ENCODE results near the gene TBL1Y.
"Not testable (repeated sequence)": the region's sequence is repeated elsewhere in the genome, so short reads cannot be mapped to it uniquely, and the experiment has no call there.

TBL1Y gene

DNA sequence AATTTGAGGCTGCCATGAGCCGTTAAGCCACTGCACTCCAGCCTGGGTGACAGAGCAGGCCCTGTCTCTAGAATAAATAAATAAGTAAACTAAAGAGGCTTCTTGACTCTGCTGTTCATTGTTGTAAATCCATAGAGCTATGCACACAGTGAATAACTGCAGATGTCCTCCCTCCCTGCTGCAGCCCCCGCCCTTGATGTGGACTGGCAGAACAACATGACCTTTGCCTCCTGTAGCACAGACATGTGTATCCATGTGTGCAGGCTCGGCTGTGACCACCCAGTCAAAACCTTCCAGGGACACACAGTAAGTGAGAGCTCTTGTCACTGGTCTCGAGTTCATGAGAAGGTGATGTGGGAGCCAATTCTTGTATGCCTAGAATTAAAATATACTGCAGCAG, 170.1 kb downstream of the TBL1Y start:
- not testable (repeated sequence) for DNase-seq (ENCODE audit: low read depth in 2 of 2)

DNA sequence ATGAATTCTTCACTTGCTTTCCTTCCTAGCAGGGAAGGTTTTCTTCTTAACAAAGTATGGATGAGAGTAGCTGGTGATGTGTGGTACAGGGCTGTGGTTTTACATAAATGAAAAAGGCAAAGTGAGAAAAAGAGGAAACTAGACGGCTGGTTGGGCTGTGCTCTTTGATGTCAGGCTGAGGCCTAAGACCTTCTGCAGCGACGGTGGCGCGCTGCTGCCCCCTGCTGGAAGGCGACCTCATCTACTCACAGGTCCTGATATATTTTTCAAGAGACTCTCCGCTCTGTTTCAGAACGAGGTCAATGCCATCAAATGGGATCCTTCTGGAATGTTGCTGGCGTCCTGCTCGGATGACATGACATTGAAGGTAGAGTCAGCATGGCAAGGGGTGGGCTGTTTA, 175.1 kb downstream of the TBL1Y start:
- peak in 1 of 2 donors; percentile 31 for DNase-seq (ENCODE audit: low read depth in 2 of 2)

DNA sequence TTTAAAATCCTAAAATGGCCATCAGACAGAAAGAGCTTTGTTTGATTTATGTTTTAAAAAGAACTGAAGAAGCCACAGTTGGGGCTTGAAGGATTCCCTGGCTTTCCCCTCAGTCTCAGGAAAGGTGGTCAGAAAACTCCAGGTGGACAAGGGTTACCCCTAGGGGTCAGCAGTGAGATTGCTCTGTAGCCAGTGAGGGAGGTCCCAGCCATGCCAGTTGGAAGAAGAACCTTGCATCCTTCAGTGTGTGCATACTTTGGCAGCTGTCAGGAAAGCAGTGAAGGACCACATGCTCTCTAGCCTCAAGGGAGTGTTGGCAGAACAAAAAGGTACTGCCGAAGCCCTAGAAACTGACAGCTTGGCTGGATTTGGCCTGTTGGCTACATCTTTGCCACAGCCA, 182.3 kb downstream of the TBL1Y start:
- DNase-seq (ENCODE audit: low read depth in 2 of 2) = no peak

DNA sequence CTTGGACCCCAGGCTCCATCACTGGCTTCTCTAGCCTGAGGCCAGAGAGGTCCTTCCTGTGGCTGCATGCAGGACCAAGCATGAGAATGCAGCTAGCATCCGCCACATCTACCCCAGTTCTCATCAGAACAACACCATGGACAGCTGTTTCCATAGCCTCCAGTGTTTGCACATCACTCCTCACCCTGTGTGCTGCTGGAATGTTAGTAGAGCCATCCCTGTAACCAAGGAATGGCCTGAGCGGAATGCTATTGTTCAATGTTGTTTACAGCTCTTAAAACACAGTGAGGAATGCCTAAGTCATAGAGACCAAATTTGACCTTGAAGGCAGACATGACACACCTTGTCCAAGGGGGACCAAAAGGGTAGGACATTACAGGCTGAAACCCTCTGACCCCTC, 183.9 kb downstream of the TBL1Y start:
- no peak for DNase-seq (ENCODE audit: low read depth in 2 of 2)

DNA sequence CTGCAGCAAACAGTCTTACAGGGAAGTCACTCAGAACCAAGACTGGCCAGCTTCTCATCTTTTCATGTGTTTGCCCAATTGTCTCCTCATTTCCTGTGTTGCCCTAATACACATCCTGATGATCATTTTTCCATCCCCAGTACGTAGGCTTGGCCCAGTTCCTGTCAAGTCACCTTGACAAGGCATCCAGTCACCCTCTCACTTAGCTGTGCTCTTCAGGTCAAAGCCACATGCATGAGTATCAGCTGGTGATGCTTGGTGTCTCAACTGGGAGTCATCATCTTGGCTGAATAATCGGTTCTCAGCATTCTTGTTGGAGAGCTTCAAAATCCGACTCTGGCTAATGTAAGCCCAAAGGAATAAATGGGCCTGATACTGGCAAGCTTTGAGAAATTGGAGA, 186.5 kb downstream of the TBL1Y start:
- no peak for DNase-seq (ENCODE audit: low read depth in 2 of 2)

DNA sequence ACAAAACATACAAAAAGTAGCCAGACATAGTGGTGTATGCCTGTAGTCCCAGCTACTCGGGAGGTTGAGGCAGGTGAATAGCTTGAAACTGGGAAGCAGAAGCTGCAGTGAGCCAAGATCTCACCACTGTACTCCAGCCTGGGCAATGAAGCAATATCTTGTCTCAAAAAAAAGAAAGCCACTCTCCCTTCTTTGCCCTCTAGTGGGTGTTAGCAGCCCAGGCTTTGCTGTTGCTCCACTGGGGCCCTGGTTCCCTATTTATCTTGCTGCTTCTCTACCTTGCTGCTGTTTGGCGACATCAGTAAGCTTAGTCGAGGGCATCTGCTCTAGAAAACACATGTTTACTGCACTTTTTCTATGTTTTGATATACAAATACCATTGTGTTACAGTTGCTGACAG, 189.2 kb downstream of the TBL1Y start:
- no peak for DNase-seq (ENCODE audit: low read depth in 2 of 2)

DNA sequence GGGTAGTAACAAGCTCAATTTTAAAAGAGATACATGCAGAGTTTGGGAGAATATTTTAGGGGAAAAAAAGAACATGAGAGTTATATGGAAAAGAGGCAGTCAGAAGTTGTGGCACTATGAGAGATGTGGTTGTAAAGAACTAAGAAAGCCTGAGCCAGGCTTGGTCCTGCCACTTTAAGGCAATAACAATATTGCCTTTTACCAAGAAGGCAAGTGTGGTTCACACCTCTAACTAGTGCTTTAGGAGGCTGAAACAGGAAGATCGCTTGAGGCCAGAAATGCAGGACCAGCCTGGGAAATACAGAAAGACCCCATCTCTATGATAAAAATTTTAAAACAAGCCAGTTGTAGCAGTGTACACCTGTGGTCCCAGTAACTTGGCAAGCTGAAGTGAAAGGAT, 192.2 kb downstream of the TBL1Y start:
- no peak for DNase-seq (ENCODE audit: low read depth in 2 of 2)

DNA sequence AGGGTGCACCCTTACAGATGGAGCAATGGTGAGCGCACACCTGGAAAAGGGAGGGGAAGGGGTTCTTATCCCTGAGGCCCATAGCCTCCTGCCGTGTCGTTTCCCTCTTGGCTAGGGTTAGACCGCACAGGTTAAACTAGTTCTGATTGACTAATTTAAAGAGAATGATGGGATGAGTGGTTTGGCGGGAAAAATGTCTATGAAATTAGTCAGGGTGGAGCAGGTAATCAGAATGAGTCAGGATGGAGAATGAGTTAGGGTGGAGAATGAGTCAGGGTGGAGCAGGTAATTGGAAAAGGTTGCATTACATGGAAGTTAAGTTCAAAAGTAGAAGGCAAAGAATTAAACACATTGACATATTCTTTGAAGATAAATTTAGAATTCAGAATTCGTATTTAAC, 196.7 kb downstream of the TBL1Y start:
- no peak for DNase-seq (ENCODE audit: low read depth in 2 of 2)

DNA sequence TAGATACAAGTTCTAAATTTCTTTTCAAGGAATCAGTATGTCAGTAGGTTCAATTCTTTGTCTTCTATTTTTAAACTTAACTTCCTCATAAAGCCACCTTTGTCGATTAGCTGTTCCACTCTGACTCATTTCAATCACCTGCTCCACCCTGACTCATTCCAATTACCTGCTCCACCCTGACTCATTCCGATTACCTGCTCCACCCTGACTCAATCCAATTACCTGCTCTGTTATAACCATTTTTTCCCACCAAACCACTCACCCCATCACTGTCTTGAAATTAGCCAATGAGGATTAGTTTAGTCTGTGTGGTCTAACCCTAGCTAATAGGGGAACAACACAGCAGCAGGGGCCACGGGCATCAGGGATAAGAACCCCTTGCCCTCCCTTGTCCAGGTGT, 199.6 kb downstream of the TBL1Y start:
- DNase-seq (ENCODE audit: low read depth in 2 of 2) = no peak

DNA sequence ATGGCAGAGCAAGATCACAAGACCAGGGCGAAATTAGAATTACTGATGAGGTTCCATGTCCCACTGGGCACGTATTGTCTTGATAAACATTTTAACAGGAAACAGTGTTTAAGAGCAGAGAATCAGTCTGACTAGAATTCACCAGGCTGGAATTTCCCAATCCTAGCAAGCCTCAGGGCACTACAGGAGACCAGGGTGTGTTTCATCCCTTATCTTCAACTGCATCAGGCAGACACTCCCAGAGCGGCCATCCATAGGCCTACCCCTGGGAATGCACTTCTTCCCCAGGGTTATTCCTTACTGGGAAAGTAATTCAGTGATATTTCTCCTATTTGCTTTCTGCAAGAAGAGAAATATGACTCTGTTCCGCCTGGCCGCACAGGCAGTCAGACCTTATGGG, 205.4 kb downstream of the TBL1Y start:
- DNase-seq (ENCODE audit: low read depth in 2 of 2) = no peak

DNA sequence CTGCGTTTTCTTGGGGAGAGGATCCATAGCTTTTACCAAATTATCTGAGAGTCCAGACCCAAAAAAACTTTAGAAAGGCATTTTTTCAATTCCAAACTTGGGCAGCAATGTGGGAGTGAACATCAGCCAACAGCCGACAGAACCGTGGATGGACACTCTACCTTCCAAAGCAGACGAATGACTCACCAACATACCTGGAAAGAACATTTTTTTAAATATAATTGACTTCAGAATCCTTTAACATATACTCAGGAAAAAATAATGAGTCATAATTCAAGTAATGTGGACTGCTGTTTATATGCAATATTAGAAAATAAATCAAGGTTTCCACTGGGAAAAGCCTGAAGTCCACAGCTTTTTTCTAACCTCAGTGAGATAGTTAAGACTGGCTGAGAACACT, 211.7 kb downstream of the TBL1Y start:
- DNase-seq (ENCODE audit: low read depth in 2 of 2) = no peak

DNA sequence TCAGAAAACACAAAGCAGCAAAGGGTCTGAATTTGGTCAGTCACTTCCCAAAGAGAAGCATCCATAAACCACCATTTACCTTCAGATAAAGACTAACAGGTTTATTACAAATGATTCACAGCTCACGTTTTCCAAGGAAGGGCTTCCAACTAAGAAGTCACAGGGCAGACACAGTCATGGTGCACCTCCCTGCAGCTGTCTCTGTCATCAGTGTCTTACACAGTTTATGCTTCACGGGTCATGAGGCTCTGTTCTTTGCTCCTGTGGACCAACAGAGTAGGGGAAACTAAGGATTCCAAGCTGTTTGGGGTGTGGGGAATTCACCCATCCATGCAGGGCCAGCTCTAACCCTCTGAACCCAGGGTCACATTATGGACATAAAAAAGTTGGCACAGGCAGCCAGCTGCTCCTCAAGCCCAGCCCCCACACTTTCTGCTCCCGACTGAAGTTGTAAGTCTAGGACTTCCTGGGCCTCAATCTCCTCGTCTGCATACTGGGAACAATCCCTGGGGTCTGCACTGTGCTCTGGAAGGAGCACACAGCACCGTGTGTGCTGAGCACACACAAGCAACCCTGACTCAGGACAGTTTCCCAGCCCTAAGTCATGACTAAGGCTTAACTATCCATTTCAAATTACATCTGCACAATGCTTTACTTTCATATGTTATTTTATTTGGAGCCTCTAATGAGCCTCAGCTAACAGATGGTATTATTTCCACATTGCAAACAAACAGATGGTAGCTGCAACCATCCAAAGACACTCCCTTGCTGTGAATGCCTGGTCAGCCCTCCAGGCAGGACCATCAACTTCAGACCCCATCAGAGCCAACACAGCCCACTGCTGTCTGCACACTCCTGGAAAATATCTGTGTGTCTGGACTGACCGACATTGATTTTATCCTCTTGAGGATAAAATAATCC, 214.9 kb downstream of the TBL1Y start:
- DNase-seq (ENCODE audit: low read depth in 2 of 2) = no peak

DNA sequence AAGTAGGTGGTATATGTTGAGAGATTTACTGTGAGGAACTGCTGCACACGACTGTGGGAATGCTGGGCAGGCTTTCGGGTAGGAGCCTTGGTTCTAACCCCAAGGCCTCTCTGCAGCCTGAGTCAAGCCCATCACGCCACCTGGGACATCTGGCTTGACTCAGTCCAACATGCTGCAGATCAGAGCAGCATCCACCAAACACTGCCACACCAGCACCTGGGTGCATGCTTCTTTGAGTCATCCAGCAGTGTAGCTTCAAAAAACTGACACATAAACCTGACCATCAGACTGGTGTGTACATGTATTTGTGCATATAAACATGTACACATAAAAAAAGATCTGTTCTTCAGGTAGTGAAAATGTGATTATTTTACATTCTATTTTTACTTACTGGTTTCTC, 217.7 kb downstream of the TBL1Y start:
- DNase-seq (ENCODE audit: low read depth in 2 of 2) = no peak
